ENCODE data around the gene LOXHD1. TPM values are rescaled to one million over a fixed set of nuclear protein-coding genes. Genes with fewer than 3 reads are reported as not detected.

LOXHD1 gene
- total and polyA plus RNA-seq, 2 donors (not counting 1 experiment from before 2014, with no cell fraction given) = not detected

- no peaks in the 10 kb centered on the region for H3K27me3 Mint-ChIP-seq
- ATAC-seq (ENCODE audit: low read depth) (no peak), DNase-seq (no peak)
- no peak overlapping the region for H3K4me2 ChIP-seq (replicated peaks; ENCODE audit: low read depth, low read length, poor library complexity, severe bottlenecking)
- no peak overlapping the region for H3K27ac ChIP-seq (ENCODE audit: low read length in 2 of 2)
- ChIA-PET POLR2A (no interaction called here), CTCF (interaction anchor here (0.5 kb wide), 1 partner anchor 225 kb away, joined by 3 read pairs; no protein-coding TSS in a partner anchor)
- H3K9me3 ChIP-seq (ENCODE audit: control extremely low read depth in 1 of 3, control insufficient read depth in 2 of 3, insufficient read depth in 1 of 3, low read length in 2 of 3) = no peaks in the 10 kb centered on the region
- WGBS (ENCODE audit: insufficient coverage) = 96% methylated on average over 7 of the region's 9 CpGs
- no peaks in the 10 kb centered on the region for H3K79me2 ChIP-seq (ENCODE audit: control insufficient read depth, insufficient read depth, low read length)
- H3K27me3 ChIP-seq (replicated peaks in 1 of 4; ENCODE audit: control extremely low read depth in 1 of 4, control insufficient read depth in 3 of 4, insufficient read depth in 4 of 4, low read length in 3 of 4) = no peaks in the 10 kb centered on the region
- no peaks in the 10 kb centered on the region for H3K4me1 Mint-ChIP-seq
- H2AFZ ChIP-seq (ENCODE audit: insufficient read depth, low read depth, low read length, poor library complexity, severe bottlenecking) = no peak overlapping the region
- intact Hi-C loops (cut with micrococcal nuclease) = no loop called here
- no peaks in the 10 kb centered on the region for H4K20me1 ChIP-seq (ENCODE audit: control insufficient read depth, insufficient read depth, low read length, poor library complexity, severe bottlenecking)
- no peaks in the 10 kb centered on the region for H3K9me3 Mint-ChIP-seq (ENCODE audit: insufficient read depth)
- H3K4me1 ChIP-seq (ENCODE audit: control insufficient read depth in 2 of 2, insufficient read depth in 2 of 2, low read length in 2 of 2) = no peaks in the 10 kb centered on the region
- H3K4me3 Mint-ChIP-seq = no peak overlapping the region
- H3K9ac ChIP-seq (ENCODE audit: low read length) = no peak overlapping the region
- no peak overlapping the region for H3K27ac Mint-ChIP-seq
- TF ChIP-seq EZH2 (IDR thresholded peaks at IDR 0.05; ENCODE audit: borderline replicate concordance, insufficient read depth, low read depth, low read length, poor library complexity, severe bottlenecking) (no peak), CTCF (IDR thresholded peaks at IDR 0.05) (no peak)
- no peaks in the 10 kb centered on the region for H3K36me3 ChIP-seq (replicated peaks in 1 of 2; ENCODE audit: control extremely low read depth in 1 of 2, control insufficient read depth in 1 of 2, extremely low read depth in 1 of 2, insufficient read depth in 2 of 2, low read length in 1 of 2)
- H3K4me3 ChIP-seq (ENCODE audit: control extremely low read depth in 1 of 5, extremely low read depth in 1 of 5, insufficient read depth in 1 of 5, low read depth in 2 of 5, low read length in 4 of 5) = no peak overlapping the region
Observed at GRCh38 chr18:46686186-46686585, 29.2 kb upstream of the LOXHD1 start.

GRCh38 chr18:46683252-46683651 lies 26.2 kb upstream of the LOXHD1 start:
- H3K4me2 ChIP-seq (replicated peaks; ENCODE audit: low read depth, low read length, poor library complexity, severe bottlenecking) = no peak overlapping the region
- H3K9ac ChIP-seq (ENCODE audit: low read length) = no peak overlapping the region
- DNase-seq (no peak), ATAC-seq (ENCODE audit: low read depth) (no peak)
- no peaks in the 10 kb centered on the region for H3K27me3 ChIP-seq (replicated peaks in 1 of 4; ENCODE audit: control extremely low read depth in 1 of 4, control insufficient read depth in 3 of 4, insufficient read depth in 4 of 4, low read length in 3 of 4)
- no peaks in the 10 kb centered on the region for H4K20me1 ChIP-seq (ENCODE audit: control insufficient read depth, insufficient read depth, low read length, poor library complexity, severe bottlenecking)
- no peak overlapping the region for H2AFZ ChIP-seq (ENCODE audit: insufficient read depth, low read depth, low read length, poor library complexity, severe bottlenecking)
- intact Hi-C loops (cut with micrococcal nuclease) = no loop called here
- H3K4me3 ChIP-seq (ENCODE audit: control extremely low read depth in 1 of 5, extremely low read depth in 1 of 5, insufficient read depth in 1 of 5, low read depth in 2 of 5, low read length in 4 of 5) = no peak overlapping the region
- no peak overlapping the region for H3K27ac ChIP-seq (ENCODE audit: low read length in 2 of 2)
- 71% methylated on average over 1 of the region's 4 CpGs for WGBS (ENCODE audit: insufficient coverage)
- no peaks in the 10 kb centered on the region for H3K4me1 Mint-ChIP-seq
- H3K27me3 Mint-ChIP-seq = no peaks in the 10 kb centered on the region
- H3K79me2 ChIP-seq (ENCODE audit: control insufficient read depth, insufficient read depth, low read length) = no peaks in the 10 kb centered on the region
- no peaks in the 10 kb centered on the region for H3K4me1 ChIP-seq (ENCODE audit: control insufficient read depth in 2 of 2, insufficient read depth in 2 of 2, low read length in 2 of 2)
- POLR2A ChIA-PET = no interaction called here
- no peaks in the 10 kb centered on the region for H3K9me3 Mint-ChIP-seq (ENCODE audit: insufficient read depth)
- no peak overlapping the region for H3K4me3 Mint-ChIP-seq
- no peaks in the 10 kb centered on the region for H3K36me3 ChIP-seq (replicated peaks in 1 of 2; ENCODE audit: control extremely low read depth in 1 of 2, control insufficient read depth in 1 of 2, extremely low read depth in 1 of 2, insufficient read depth in 2 of 2, low read length in 1 of 2)
- CTCF ChIA-PET = no interaction called here
- TF ChIP-seq EZH2 (IDR thresholded peaks at IDR 0.05; ENCODE audit: borderline replicate concordance, insufficient read depth, low read depth, low read length, poor library complexity, severe bottlenecking) (no peak), CTCF (IDR thresholded peaks at IDR 0.05) (no peak)
- H3K27ac Mint-ChIP-seq = no peak overlapping the region
- no peaks in the 10 kb centered on the region for H3K9me3 ChIP-seq (ENCODE audit: control extremely low read depth in 1 of 3, control insufficient read depth in 2 of 3, insufficient read depth in 1 of 3, low read length in 2 of 3)

Data from B cell (primary cell).